Lower leg skin (tissue), 3 donors: ENCODE data around the gene MOBP.

Experiments
- POLR2A ChIP-seq, 2 donors: fragments of 450-650 bp; IDR thresholded peaks; one replicate each; pipeline ENCODE4 v1.6.1; 2016 to 2017; ENCODE audit warnings: antibody characterized with exemption in 2 of 2, mild to moderate bottlenecking in 1 of 2, moderate library complexity in 1 of 2
- TF ChIP-seq, protein P1 (sequence below), 3 donors: fragments of 450-650 bp; IDR thresholded peaks; one replicate each; pipeline ENCODE4 v1.5.1; 2016; ENCODE audit warnings: antibody characterized with exemption in 3 of 3, mild to moderate bottlenecking in 3 of 3, moderate library complexity in 2 of 3

DNA sequence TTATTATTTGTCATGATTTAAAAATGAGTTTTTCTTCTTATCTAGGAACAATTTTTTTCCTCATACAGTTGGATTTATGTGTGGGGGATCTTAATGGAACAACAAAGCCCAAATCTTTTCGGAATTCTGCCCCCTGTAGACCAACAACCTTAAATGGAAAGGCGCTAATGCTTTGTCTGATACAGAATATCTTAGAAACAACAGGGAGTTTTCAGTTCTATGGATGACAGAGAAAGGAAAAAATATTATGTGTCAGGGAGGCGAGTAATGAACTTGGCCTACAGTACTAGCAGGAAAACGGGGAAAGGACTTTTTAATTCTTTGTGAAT, 592 bp downstream of the MOBP start:
- TF ChIP-seq, protein P1, sequence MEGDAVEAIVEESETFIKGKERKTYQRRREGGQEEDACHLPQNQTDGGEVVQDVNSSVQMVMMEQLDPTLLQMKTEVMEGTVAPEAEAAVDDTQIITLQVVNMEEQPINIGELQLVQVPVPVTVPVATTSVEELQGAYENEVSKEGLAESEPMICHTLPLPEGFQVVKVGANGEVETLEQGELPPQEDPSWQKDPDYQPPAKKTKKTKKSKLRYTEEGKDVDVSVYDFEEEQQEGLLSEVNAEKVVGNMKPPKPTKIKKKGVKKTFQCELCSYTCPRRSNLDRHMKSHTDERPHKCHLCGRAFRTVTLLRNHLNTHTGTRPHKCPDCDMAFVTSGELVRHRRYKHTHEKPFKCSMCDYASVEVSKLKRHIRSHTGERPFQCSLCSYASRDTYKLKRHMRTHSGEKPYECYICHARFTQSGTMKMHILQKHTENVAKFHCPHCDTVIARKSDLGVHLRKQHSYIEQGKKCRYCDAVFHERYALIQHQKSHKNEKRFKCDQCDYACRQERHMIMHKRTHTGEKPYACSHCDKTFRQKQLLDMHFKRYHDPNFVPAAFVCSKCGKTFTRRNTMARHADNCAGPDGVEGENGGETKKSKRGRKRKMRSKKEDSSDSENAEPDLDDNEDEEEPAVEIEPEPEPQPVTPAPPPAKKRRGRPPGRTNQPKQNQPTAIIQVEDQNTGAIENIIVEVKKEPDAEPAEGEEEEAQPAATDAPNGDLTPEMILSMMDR (IDR thresholded peaks at IDR 0.05) = no peak
- no peak for TF ChIP-seq POLR2A (IDR thresholded peaks at IDR 0.05)
